ENCODE data around the gene GNG2.

GNG2 gene

DNA sequence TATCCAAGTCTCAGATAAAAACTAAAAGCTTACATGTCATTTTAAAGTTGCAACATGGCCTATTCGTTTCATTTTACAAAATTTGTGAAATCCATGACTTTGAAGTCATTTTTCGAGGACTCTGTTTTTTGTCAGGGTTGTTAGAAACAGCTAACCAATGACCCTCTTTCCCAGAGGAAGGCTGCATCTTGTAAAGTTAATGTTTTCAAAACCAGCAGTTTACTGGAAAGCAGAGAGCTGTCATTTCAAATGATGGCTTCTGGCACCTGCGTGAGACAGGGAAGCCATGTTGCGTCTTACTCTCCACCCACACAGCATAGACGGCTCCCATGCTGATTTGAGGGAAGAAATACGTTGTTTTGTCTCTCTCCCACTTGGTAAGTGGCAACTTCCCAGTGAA, 78.8 kb downstream of the GNG2 start:
- DNase-seq (ENCODE audit: low read depth, low spot score) = no peak

DNA sequence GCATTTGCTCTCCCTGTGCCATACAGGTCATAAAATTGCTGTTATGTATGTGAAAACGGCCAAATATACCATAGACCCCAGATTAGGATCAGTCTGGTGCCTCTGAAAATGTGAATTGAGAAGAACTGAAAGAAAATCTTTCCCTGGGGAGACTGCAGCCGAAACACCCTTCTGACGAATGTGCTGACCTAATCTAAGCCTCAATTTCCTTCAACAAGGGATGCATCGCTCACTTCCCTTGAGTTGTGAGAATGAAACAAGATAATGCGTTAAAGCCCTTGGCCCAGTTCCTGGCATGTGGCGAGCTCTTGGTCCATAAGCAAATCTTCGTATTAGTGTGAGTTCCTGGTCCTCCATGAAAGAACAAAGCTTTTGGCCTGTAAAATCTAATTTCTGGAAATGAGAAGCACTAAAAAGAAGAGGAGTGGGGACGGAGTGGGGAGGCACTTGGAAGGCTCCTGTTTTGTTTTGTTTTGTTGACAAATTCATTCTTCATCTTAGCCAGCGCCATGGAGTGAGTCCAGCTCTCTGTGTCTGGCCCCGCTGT, 79.4 kb downstream of the GNG2 start:
- DNase-seq (ENCODE audit: low read depth, low spot score) = no peak

DNA sequence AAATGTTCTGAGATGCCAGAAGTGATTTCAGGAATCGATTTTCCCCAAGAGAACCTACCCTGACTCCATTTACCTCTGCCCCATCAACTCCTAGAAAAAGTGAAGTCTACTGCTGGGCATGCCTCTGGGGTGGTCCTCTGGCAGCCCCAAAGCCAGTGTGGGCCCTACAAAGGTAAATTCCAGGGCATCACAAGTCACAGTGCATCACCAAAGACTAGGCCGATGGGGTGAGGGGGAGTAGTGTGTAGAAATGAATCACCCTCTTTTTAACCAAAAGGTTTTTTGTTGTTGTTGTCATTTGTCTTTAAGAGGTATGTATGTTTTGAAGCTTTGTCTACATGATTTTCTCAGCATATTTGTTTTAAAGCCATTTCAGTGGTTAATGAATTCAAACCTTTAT, 82.6 kb downstream of the GNG2 start:
- DNase-seq (ENCODE audit: low read depth, low spot score) = no peak

DNA sequence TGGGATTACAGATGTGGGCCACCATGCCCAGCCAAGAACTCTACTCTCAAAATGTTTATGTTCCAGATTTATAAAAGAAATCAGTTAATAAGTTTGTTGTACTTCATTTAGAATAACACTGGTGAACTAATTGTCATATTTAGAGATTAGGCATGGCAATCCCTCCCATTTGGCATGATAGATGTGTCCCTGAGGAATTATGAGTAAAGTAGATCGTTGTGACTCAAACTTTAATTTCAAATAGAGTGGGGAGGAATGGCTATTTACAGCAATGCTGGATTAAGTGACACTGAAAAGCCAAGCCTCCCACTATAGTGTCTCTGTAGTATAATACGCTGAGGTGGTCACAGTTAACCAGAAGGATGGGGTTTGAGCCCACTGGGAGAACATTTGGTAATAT, 89.6 kb downstream of the GNG2 start:
- DNase-seq (ENCODE audit: low read depth, low spot score) = no peak

DNA sequence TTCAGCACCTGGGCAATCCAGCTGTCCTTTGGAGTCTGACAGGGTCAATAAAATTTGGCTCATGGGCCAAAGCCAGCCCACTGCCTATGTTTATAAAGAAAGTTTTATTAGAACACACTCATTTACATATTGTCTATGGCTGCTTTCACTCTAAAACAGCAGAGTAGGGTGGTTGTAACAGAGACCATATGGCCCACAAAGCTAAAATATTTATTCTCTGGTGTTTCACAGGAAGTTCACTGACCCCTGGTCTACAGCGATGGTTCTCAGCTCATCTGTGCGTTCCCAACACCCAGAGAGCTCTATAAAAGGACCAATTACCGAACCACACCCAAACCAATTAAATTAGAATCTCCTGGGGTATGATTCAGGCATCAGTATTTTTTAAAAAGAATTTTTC, 91.2 kb downstream of the GNG2 start:
- no peak for DNase-seq (ENCODE audit: low read depth, low spot score)

DNA sequence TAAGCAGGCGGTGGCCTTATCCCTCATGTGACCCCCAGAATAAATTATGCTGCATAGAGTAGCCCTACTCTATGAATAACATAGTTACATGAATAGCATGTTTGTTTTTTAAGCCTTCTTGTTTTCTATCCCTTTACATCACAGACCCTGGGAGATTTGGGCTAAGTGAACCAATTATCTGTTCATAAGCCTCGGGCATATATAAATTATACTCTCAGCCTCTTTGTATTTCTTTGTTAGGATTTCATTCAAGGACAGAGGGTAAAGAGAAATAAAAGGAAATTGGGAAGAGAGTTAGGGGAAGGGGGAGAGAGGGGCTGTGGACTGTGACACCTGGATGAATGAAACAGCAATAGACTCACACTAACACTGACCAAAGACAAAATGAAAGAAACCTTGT, 93.6 kb downstream of the GNG2 start:
- DNase-seq (ENCODE audit: low read depth, low spot score) = no peak

DNA sequence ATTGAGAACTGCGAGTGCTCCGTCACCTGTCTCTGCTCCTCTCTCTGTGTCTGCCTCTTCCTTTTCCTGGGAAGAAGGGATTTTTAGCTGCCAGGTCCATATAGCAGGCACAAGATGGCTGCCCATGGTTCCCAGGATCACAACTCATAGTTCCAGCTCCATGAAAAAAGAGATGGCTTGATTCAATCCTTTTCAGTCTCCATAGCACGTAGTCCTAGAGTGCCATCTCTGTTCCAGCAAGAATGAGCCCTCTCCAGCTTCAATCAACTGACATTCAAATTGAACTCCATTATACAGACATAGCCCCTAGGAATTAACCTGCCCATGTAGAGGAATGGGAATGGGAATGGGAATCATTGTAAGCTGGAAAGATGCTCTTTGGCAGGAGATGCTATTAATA, 94.2 kb downstream of the GNG2 start:
- no peak for DNase-seq (ENCODE audit: low read depth, low spot score)

DNA sequence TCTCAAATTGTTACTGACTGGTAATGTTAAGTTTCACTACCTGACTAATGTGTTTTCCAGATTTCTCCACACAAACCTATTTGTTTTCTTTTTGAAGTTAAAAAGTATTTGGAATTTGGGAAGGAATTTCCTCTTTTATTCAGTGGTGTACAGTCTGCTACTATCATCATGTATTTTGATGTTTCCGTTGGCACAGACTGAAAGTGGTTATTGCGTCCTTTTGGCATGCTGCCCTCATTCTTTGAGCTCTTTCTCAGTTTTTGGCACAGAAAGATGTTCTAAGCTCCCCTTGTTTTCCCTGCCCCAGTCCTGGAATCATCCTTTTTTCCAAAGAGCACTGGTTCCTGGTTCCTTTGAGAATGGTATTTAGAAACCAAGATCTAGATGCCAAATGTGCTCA, 97.5 kb downstream of the GNG2 start:
- DNase-seq (ENCODE audit: low read depth, low spot score) = no peak

DNA sequence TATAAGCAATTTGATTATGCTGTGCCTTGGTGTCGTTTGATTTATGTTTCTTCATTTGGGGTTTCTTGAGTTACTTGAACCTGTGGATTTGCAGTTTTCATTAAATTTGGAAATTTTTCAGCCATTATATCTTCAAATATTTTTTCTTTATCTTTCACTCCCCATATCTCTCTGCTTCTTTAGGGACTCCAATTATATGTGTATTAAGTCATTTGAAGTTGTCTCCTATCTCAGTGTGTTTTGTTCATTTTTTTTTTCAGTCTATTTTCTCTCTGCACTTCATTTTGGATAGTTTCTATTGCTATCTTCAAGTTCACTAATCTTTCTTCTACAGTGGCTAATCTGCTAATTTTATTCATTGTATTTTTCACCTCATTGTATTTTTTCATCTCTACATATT, 99.5 kb downstream of the GNG2 start:
- no peak for DNase-seq (ENCODE audit: low read depth, low spot score)

DNA sequence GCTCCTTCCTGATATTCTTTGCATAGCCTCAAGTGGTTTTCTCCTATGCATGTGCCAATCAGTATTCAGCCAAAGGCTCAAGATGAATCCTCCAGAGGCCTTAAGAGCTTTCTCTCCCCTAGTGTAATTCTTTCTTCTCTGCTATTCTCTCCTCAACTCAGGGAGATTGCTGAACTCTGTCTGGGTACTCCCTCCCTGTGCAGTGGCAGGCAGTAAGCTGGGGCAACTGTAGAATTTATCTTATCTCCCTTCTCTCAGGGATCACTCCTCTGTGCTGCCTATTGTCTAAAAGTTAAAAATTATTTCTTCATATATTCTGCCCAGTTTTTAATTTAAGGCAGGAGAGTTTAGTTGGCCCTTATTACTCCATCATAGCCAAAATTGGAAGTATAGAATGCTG, 100.5 kb downstream of the GNG2 start:
- no peak for DNase-seq (ENCODE audit: low read depth, low spot score)

DNA sequence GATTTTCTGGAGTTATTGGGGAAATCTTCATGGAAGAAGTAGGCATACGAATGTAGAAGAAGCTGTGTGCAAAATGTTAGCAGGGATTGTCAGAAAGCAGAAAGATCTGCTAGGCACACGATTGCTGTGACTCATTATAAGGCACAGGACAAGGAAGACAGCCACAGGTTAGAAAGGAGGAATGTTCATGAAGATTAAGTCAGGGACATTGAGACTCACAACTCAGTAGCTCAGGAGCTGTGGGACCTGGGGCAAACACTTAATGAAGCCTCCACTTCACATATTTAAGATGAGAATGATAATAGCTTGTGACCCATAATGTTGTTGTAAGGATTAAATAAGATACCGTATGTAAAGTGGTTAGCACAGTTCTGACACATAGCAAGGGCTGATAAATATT, 102.3 kb downstream of the GNG2 start:
- DNase-seq (ENCODE audit: low read depth, low spot score) = no peak

DNA sequence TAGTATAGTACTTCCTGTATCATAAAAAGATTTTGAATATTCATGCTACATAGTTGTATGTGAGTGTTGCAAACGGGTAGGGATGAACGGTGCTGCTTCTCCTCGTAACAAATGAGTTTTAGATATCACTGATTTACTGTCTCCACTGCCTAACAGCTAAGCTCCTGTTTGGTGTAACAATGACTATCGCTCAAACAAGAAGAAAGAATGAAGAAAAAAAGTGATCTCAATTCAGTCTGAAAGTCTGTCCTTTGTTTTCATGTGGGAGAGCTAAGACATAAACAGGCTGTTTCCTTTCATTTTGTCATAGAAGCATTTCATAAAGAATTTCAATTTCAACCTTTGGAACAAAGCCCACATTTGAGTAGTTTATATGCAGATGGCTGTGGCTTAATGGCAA, 102.9 kb downstream of the GNG2 start:
- DNase-seq (ENCODE audit: low read depth, low spot score) = peak; percentile 12

DNA sequence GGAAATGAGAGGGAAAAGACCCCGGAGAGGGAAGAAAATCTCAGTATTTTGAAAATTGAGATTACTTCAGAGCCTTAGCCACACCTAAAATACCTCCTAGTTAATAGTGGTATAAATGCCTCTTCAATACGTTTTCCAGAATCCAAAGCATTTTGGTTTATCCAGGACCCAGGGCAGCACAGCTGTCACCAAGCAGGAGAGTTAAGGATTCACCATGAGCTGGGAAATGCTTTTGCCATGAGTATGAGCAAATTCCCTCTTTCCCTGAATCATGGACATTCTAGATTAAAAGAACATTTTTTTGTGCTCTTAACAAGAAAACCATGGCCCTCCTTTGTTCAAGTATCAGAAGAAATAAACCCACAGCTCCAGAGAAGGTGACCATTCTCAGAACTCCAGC, 107.1 kb downstream of the GNG2 start:
- DNase-seq (ENCODE audit: low read depth, low spot score) = no peak

DNA sequence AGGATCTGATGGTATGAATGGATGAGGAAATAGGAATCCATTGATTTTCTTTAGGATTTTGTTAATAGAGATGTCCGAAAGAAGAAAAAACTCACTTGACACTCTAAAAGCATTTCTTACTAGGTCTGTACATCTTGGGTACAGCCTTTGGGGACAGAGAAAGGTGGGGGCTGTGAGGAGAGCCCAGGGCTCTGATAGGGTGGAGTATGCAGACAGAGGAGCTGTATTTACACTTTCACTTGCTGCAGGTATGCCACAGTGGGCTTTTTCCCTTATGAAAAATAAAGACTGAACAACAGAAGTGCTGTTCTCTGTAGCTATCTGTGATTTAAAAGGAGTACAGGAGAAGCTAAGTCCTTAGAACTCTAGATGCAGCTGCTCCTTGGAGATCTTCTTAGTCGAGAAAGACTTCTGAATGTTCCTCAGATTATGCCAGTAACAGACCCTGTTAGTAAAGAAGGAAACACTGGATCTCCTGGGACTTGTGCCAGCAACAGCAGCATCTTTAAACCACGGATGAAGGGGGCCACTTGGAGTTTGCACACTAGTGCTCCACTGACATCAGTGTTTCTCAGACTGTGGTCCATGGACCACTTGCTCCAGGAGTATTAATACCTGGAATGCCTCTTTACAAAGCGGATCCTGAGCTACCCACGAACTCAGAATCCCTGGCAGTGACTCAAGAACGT, 109.6 kb downstream of the GNG2 start:
- DNase-seq (ENCODE audit: low read depth, low spot score) = no peak

DNA sequence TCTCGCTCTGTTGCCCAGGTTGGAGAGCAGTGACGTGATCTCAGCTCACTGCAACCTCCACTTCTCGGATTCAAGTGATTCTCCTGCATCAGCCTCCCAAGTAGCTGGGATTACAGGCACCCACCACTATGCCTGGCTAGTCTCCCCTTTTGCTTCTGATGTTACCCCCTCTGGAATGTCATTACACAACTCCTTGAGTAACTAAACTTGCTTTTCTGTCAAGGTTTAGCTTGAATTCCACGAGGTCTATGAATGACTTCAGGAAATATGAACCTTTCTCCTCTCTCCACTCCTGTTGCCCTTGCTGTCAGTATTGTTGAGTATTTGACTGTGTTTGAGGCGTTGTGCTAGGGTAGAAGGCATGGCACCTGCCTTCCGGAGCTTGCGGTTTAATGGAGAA, 112.2 kb downstream of the GNG2 start:
- DNase-seq (ENCODE audit: low read depth, low spot score) = no peak

DNA sequence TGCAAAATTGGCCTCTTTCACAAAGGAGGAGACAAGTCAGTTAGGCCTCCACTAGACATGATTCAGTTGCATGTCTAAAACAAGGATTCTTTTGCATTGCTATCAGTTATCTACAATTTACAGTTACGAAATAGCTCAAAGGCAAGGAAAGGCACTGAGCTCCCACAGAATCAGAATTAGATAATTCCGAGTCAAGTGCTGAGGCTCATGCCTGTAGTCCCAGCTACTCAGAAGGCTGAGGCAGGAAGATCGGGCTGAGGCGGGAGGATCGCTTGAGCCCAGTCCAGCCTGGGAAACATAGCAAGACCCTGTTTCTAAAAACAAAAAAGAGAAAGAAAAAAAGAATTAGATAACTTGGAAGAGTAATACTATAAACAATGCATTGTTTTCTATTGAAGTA, 116.7 kb downstream of the GNG2 start:
- DNase-seq (ENCODE audit: low read depth, low spot score) = no peak

DNA sequence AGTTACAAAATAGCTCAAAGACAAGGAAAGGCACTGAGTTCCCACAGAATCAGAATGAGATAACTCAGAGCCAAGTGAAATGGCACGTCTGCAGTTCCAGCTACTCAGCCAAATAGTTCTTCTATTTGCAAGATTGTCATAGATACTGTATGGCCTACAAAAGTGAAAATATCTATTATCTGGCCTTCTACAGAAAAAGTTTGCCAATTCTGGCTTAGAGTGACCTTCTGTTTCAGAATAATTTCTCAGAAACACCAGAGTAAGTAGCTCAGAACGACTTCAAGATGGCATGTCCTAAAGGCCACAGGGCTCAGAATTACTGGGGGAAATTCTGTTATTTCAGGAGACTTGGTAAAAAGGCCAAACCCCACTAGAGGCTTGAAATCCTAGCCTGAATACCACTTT, 118.3 kb downstream of the GNG2 start:
- no peak for DNase-seq (ENCODE audit: low read depth, low spot score)

DNA sequence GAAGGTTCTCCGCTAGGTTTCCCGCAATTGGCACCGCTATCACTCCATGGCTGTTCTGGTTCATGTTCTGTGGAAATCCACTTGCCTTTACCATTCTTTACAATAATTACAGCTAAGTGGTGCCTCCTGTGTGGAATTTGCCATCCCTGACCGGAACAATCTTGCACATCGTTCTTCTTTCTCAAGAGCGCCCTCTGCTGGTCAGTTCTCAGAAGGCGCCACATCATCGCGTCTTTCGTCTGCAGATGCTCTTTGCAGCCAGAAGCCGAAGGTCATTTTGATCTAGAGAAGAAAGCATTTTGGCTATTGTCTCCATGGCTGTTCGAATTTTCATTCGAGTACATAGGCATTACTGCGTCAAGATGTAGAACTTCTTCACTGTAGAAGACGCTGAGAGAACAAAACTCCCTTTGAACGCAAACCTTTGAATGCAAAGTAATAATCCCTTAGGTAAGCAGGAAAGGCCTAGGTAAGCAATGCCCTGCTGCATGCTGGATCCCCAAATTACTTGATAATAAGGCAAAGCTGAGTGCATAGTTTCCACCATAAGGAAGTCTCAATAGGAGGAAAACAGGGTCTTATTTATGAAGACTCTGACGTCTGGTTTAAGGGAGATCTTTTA, 118.8 kb downstream of the GNG2 start:
- DNase-seq (ENCODE audit: low read depth, low spot score) = no peak

DNA sequence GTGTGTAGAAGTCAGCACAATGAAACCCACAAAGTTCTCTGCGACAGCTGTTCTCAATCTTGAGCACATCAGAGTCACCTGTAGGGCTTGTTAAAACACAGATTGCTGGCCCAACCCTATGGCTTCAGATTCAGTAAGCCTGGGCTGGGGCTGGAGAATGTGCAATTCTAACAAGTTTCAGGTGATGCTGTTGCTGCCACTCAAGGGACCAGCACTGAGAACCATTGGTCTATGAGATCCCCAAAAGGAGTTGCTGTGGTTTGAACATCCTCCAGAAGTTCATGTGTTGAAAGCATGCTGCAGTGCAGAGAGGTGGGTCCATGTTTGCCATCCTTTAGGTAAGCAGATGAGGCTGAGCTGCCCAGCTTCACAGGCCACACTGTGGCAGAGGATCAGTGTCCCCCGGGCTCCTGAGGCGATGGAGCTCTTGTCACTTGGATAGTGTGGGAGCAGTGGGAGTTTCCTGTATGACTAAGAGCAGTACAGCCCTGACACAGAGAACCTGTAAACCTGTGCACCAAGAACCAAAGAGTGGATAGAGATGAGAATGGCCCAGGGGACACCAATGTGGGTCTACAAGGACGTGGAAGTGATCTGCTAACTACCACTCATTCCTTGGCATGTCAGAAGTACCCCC, 120.9 kb downstream of the GNG2 start:
- no peak for DNase-seq (ENCODE audit: low read depth, low spot score)

DNA sequence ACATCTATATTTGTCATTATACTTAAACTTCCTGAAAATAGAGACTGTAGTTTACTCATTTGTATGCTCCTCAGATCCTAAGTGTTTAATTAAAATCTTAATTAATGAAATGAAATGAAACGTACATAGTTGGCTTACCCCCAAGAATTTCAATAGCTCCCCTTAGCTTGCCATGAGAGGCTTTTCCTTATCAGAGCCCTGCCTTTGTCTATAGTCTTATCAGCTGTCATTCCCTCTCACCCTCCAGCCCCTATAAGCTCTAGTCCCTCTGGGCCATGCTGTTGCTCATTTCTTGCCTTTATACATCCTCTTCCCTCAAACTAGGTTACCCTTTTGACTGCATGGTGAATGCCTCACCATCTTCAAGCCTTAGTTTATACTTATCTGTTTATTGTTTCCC, 127.8 kb downstream of the GNG2 start:
- no peak for DNase-seq (ENCODE audit: low read depth, low spot score)

DNA sequence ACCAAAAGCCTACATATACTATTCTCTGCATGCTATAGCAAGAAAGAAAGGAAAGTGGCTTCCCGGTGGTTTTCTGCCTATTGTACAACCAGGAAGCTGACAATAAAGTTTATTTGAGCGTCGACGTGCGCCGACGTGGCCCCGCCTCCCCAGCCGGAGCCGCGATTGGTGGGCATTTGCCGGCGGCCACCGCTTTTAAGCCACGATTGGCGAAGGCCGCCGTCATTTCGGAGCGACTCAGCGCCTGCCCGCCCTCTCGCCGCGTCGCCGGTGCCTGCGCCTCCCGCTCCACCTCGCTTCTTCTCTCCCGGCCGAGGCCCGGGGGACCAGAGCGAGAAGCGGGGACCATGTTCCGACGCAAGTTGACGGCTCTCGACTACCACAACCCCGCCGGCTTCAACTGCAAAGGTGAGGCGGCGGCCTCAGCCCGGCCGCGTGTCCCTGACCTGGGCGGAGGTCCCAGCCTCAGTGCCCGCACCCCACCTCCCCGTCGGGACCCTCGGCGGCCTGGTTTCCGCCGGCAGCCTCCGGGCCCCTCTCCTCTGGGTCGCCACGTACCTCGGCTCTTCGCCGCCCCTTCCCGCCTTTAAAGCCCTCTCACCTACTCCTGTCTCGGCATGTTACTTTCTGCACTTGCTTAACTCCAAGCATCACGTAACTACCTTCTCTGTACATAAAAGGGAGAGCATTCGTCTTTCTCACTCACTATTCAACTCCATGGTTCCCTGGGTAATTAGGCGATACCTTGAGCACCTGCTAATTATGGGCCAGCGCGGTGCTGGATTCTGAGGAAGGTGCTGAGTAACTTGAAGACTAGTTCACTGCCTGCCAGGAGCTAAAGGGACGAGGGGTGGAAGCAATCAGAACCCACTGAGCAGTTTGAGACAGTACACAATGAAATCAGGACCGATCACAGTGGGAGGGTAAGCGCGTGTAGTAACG, 129.2 kb downstream of the GNG2 start, which contains the start of gene RTRAF:
Gene RTRAF (plus strand): TSS at position 254 of the 942 bp plus-strand sequence. CDS start 94 bp downstream, at position 348.
- peak; percentile 82 for DNase-seq (ENCODE audit: low read depth, low spot score)

DNA sequence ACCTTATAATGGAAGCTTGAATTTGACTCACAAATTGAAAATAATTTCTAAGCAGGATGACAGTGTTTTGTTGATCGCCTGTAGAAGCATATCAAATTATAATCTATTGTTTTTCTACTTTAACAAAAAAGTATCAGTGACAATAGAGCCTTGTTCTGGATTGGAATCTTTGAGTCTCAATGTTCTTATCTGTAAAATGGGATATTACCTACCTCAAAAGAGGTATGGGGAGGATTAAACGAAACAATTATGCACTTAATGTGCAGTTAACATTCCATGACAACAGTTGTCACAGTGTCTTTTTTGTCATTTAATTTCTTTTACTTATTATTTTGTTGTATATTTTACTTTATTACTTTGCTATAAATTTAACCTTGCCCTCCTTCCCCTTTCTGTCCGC, 130.1 kb downstream of the GNG2 start:
- no peak for DNase-seq (ENCODE audit: low read depth, low spot score)
